Adrenal gland (tissue), 5 donors: ENCODE data around the gene G2E3.

Experiments used
- POLR2A ChIP-seq, 2 donors: fragments of 450-650 bp; IDR thresholded peaks; one replicate each; pipeline ENCODE4 v1.6.1; 2017; ENCODE audit warnings: antibody characterized with exemption in 2 of 2, mild to moderate bottlenecking in 2 of 2, moderate library complexity in 1 of 2
- TF ChIP-seq, protein P1 (sequence below), 6 experiments: fragments of 450-650 bp in 4 of 6; fragments of 200-600 bp in 2 of 6; sonication (generic) in 1 of 6; IDR thresholded peaks; 1 replicate in 5 of 6; 2 replicates in 1 of 6; pipeline versions ENCODE4 v1.5.1 to v1.8.0; 2016 to 2021; ENCODE audit warnings: antibody characterized with exemption in 6 of 6, mild to moderate bottlenecking in 2 of 6, moderate library complexity in 1 of 6
- donor health status: DM: no; HTN: no; CAD: no.

DNA sequence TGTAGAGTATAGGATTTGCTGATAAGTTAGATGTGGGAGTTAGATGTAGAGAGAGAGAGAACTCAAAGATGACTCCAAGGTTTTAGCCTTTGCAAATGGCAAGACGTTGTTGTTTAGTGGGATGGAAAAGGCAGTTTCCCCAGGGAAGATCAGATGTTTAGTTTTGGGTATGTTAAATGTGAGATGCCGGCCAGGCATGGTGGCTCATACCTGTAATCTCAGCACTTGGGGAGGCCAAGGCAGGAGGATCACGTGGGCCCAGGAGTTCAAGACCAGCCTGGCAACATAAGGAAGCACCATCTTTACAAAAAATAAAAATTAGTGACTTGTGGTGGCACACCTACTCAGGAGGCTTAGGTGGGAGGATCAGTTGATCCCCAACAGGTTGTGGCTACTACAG lies 96.7 kb downstream of the G2E3 start:
- TF ChIP-seq, protein P1, sequence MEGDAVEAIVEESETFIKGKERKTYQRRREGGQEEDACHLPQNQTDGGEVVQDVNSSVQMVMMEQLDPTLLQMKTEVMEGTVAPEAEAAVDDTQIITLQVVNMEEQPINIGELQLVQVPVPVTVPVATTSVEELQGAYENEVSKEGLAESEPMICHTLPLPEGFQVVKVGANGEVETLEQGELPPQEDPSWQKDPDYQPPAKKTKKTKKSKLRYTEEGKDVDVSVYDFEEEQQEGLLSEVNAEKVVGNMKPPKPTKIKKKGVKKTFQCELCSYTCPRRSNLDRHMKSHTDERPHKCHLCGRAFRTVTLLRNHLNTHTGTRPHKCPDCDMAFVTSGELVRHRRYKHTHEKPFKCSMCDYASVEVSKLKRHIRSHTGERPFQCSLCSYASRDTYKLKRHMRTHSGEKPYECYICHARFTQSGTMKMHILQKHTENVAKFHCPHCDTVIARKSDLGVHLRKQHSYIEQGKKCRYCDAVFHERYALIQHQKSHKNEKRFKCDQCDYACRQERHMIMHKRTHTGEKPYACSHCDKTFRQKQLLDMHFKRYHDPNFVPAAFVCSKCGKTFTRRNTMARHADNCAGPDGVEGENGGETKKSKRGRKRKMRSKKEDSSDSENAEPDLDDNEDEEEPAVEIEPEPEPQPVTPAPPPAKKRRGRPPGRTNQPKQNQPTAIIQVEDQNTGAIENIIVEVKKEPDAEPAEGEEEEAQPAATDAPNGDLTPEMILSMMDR (IDR thresholded peaks at IDR 0.05), result no peak
- no peak for TF ChIP-seq POLR2A (IDR thresholded peaks at IDR 0.05)
